COLO829 (cell line): Measurements from ENCODE around the gene TTC24.

Source experiments
- DNase-seq: peaks from one replicate; pipeline ENCODE4 v3.0.0; 2012; ENCODE audit warnings: low spot score

The TTC24 gene

GRCh38 chr1:156554971-156555370, 24.6 kb upstream of the TTC24 start:
- DNase-seq, result no peak

GRCh38 chr1:156555715-156556114, 23.8 kb upstream of the TTC24 start:
- no peak for DNase-seq

GRCh38 chr1:156556354-156556753, 23.2 kb upstream of the TTC24 start:
- no peak for DNase-seq

GRCh38 chr1:156559086-156559796, 20.3 kb upstream of the TTC24 start:
- DNase-seq, result no peak

GRCh38 chr1:156559797-156560385, 19.6 kb upstream of the TTC24 start:
- no peak for DNase-seq

- DNase-seq, result no peak
Measured at GRCh38 chr1:156560585-156561163, 18.8 kb upstream of the TTC24 start.

GRCh38 chr1:156565519-156565918, 14.0 kb upstream of the TTC24 start:
- no peak for DNase-seq

GRCh38 chr1:156566436-156566835, 13.1 kb upstream of the TTC24 start:
- no peak for DNase-seq

GRCh38 chr1:156571261-156571852, 8.2 kb upstream of the TTC24 start:
- DNase-seq, result peak; percentile 81

- DNase-seq, result peak; percentile 96
Measured at GRCh38 chr1:156571919-156572662, 7.4 kb upstream of the TTC24 start, which contains the start of gene IQGAP3. Gene IQGAP3 (minus strand): TSS chr1:156572565. CDS start chr1:156572529, 36 bp downstream.

- no peak for DNase-seq
Measured at GRCh38 chr1:156572663-156573018, 6.9 kb upstream of the TTC24 start.

- no peak for DNase-seq
Measured at GRCh38 chr1:156574039-156574633, 5.4 kb upstream of the TTC24 start.

GRCh38 chr1:156577550-156577949, 2.0 kb upstream of the TTC24 start:
- DNase-seq, result no peak

GRCh38 chr1:156578055-156578454, 1.5 kb upstream of the TTC24 start:
- DNase-seq, result no peak

GRCh38 chr1:156581661-156582387, 2.3 kb downstream of the TTC24 start:
- no peak for DNase-seq

GRCh38 chr1:156582388-156583017, 3.0 kb downstream of the TTC24 start:
- no peak for DNase-seq

- DNase-seq, result peak; percentile 86
Measured at GRCh38 chr1:156583821-156584622, 4.5 kb downstream of the TTC24 start.

- no peak for DNase-seq
Measured at GRCh38 chr1:156584813-156585212, 5.3 kb downstream of the TTC24 start.

GRCh38 chr1:156586323-156586722, 6.8 kb downstream of the TTC24 start:
- DNase-seq, result no peak

GRCh38 chr1:156586892-156587477, 7.5 kb downstream of the TTC24 start:
- DNase-seq, result no peak
